GM12878 (cell line): ENCODE data around the gene ISM1. TPM values are rescaled to one million over a fixed set of nuclear protein-coding genes. Genes with fewer than 3 reads are reported as not detected.

Experiments
- ATAC-seq: fragments of 200-7000 bp; cut with Tn5 transposase; 3 replicates; pipeline ENCODE4 v1.9.1; 2020; ENCODE audit warnings: mild to moderate bottlenecking, moderate library complexity
- BruUV-seq: library from RNA; stranded (reverse); fragments of 400-500 nt; replicated peaks from 2 replicates; lab custom pipeline; 2021; lab: Mats Ljungman, UMichigan
- CTCF ChIA-PET: fragments of 300-600 bp; sonication (Branson Sonifier 250); formaldehyde crosslinking; extraction: SDS; loops from one replicate; lab custom pipeline; 2021; ENCODE audit warnings: inconsistent platforms; lab: Yijun Ruan, JAX
- POLR2A ChIA-PET: fragments of 350-600 bp; formaldehyde crosslinking; extraction: SDS; loops from one replicate; lab custom pipeline; 2021; ENCODE audit warnings: inconsistent platforms; lab: Charles Lee
- RAD21 ChIA-PET: fragments of 300-600 bp; sonication (Branson Sonifier 250); formaldehyde crosslinking; loops from one replicate; lab custom pipeline; 2023; ENCODE audit warnings: antibody characterized with exemption; ENCODE audit not compliant: unreplicated experiment; lab: Charles Lee
- SMC1A ChIA-PET: fragments of 300-600 bp; sonication (Branson Sonifier 250); formaldehyde crosslinking; loops from one replicate; lab custom pipeline; 2023; ENCODE audit not compliant: unreplicated experiment, uncharacterized antibody; lab: Charles Lee
- DNase-seq: peaks from one replicate; pipeline ENCODE4 v3.0.0-alpha.2; 2011; ENCODE audit warnings: low read depth, low spot score
- FAIRE-seq: peaks from 3 replicates; lab custom pipeline; 2011; peaks lifted over from hg19 to GRCh38; lab: Jason Lieb, UNC
- H2AFZ ChIP-seq: 2 replicates; pipeline ENCODE4 v1.6.0; 2011; ENCODE audit warnings: low read depth, low read length, control low read depth; ENCODE audit not compliant: control insufficient read depth
- H3K27ac ChIP-seq: 2 replicates; pipeline ENCODE4 v1.5.1; 2011; ENCODE audit warnings: control low read depth; ENCODE audit not compliant: control insufficient read depth, insufficient read depth
- H3K27me3 ChIP-seq, 2 experiments: replicated peaks in 1 of 2; 2 replicates each; pipeline versions ENCODE4 v1.6.0 to v1.6.1; 2011; ENCODE audit warnings: low read length in 1 of 2; ENCODE audit not compliant: control insufficient read depth in 2 of 2, insufficient read depth in 2 of 2
- H3K36me3 ChIP-seq, 2 experiments: 2 replicates each; pipeline ENCODE4 v1.5.1; 2011; ENCODE audit warnings: low read length in 1 of 2; ENCODE audit not compliant: control insufficient read depth in 2 of 2, insufficient read depth in 2 of 2
- H3K4me1 ChIP-seq: 2 replicates; pipeline ENCODE4 v1.6.1; 2011; ENCODE audit warnings: mild to moderate bottlenecking, low read length, moderate library complexity, mixed read lengths; ENCODE audit not compliant: control insufficient read depth, insufficient read depth
- H3K4me2 ChIP-seq: 2 replicates; pipeline ENCODE4 v1.6.0; 2011; ENCODE audit warnings: control low read depth; ENCODE audit not compliant: control insufficient read depth, insufficient read depth
- H3K4me3 ChIP-seq: fragments of 200-600 bp; sonication (generic); 2 replicates; pipeline ENCODE4 v1.5.1; 2016
- H3K79me2 ChIP-seq: 2 replicates; pipeline ENCODE4 v1.6.0; 2011; ENCODE audit warnings: low read length; ENCODE audit not compliant: control insufficient read depth, insufficient read depth
- H3K9ac ChIP-seq: 2 replicates; pipeline ENCODE4 v1.8.0; 2011; ENCODE audit warnings: low read length, control low read depth, mixed read lengths; ENCODE audit not compliant: control insufficient read depth, insufficient read depth
- H3K9me3 ChIP-seq: replicated peaks from 3 replicates; pipeline ENCODE4 v1.5.1; 2011; ENCODE audit warnings: mild to moderate bottlenecking, low read length; ENCODE audit not compliant: control insufficient read depth, insufficient read depth
- H4K20me1 ChIP-seq: 2 replicates; pipeline ENCODE4 v1.6.0; 2011; ENCODE audit not compliant: control insufficient read depth, insufficient read depth
- CBX3 ChIP-seq: fragments of 200-600 bp; sonication (generic); IDR thresholded peaks from 2 replicates; pipeline ENCODE4 v1.6.1; 2016; ENCODE audit warnings: low read depth, borderline replicate concordance
- CEBPB ChIP-seq, 2 experiments: fragments of 150-350 bp in 1 of 2; IDR thresholded peaks; 2 replicates each; pipeline ENCODE4 v1.6.1; 2012 to 2014; ENCODE audit warnings: low read depth in 2 of 2, low read length in 2 of 2, borderline replicate concordance in 1 of 2, inconsistent platforms in 1 of 2
- EGR1 ChIP-seq, 2 experiments: IDR thresholded peaks; 1 replicate in 1 of 2; 2 replicates in 1 of 2; pipeline ENCODE4 v1.6.1; 2011 to 2012; ENCODE audit warnings: low read depth in 2 of 2, low read length in 2 of 2, borderline replicate concordance in 1 of 2, mild to moderate bottlenecking in 1 of 2, moderate library complexity in 1 of 2
- ESRRA ChIP-seq: IDR thresholded peaks from 2 replicates; pipeline ENCODE4 v1.6.1; 2012; ENCODE audit warnings: mild to moderate bottlenecking, low read length, improper control_type of control experiment
- ETV6 ChIP-seq, 2 experiments: fragments of 450-650 bp in 1 of 2; IDR thresholded peaks in 1 of 2; conservative IDR thresholded peaks in 1 of 2; 2 replicates each; pipeline ENCODE4 v1.6.1; 2014; ENCODE audit warnings: antibody characterized with exemption in 1 of 2, borderline replicate concordance in 1 of 2, low read depth in 1 of 2, mild to moderate bottlenecking in 1 of 2, moderate library complexity in 1 of 2
- GATAD2B ChIP-seq: fragments of 450-650 bp; conservative IDR thresholded peaks from 2 replicates; pipeline ENCODE4 v1.6.1; 2017; ENCODE audit warnings: low read depth, mild to moderate bottlenecking, moderate library complexity
- IKZF1 ChIP-seq: fragments of 450-650 bp; conservative IDR thresholded peaks from 2 replicates; pipeline ENCODE4 v1.6.1; 2017; ENCODE audit warnings: antibody characterized with exemption, mild to moderate bottlenecking
- MYB ChIP-seq: fragments of 150-350 bp; IDR thresholded peaks from 2 replicates; pipeline ENCODE4 v1.6.1; 2014; ENCODE audit warnings: mild to moderate bottlenecking, low read depth, low read length, borderline replicate concordance
- POU2F2 ChIP-seq: IDR thresholded peaks from 3 replicates; pipeline ENCODE4 v1.6.1; 2011; ENCODE audit warnings: low read depth, mild to moderate bottlenecking, low read length, borderline replicate concordance
- RELA ChIP-seq: fragments of 450-650 bp; IDR thresholded peaks from 2 replicates; pipeline ENCODE4 v1.8.0; 2014; ENCODE audit warnings: borderline replicate concordance; ENCODE audit not compliant: partially characterized antibody
- SIN3A ChIP-seq: IDR thresholded peaks from 2 replicates; pipeline ENCODE4 v1.6.1; 2012; ENCODE audit warnings: low read depth, low read length, improper control_type of control experiment
- SMAD5 ChIP-seq: IDR thresholded peaks from 2 replicates; pipeline ENCODE4 v1.6.1; 2016; ENCODE audit warnings: antibody characterized with exemption, low read depth
- WGBS: methylation state at CpG from one replicate; pipeline ENCODE4 v1.1.6; 2016; ENCODE audit warnings: low lambda C conversion rate; ENCODE audit not compliant: insufficient replicate concordance, insufficient coverage; ENCODE audit errors: missing lambda C conversion rate; 5-methylcytosine and 5-hydroxymethylcytosine counted together
- in situ Hi-C: fragments of 300-500 bp; cut with MboI; formaldehyde crosslinking; loops from 9 replicates; pipeline ENCODE4 v1.14.3; 2018; ENCODE audit warnings: mixed read lengths
- intact Hi-C: fragments of 100-400 bp; cut with micrococcal nuclease; formaldehyde crosslinking; loops from one replicate; pipeline ENCODE4 v1.14.2; 2022; ENCODE audit not compliant: unreplicated experiment
- polyA plus RNA-seq, 11 experiments: library from polyadenylated mRNA; depleted of rRNA in 4 of 11; unstranded in 6 of 11; stranded (reverse) in 5 of 11; fragments of >200 nt; fragmentation: Nextera tagmentation in 4 of 11; fragmentation: Illumina TruSeq in 1 of 11; extraction: Ambion mirVana in 4 of 11; extraction: Trizol in 1 of 11; gene quantifications; 1 replicate in 1 of 11; 2 replicates in 10 of 11; pipeline versions ENCODE4 v1.2.1 to v1.2.3, GENCODE V29; 2011 to 2016; ENCODE audit warnings: inconsistent platforms in 2 of 11, missing spikeins in 2 of 11, low read depth in 1 of 11
- total RNA-seq, 4 experiments: library from RNA; depleted of rRNA in 3 of 4; stranded (reverse); fragments of >200 nt in 3 of 4; fragmentation: Illumina TruSeq in 1 of 4; extraction: Trizol in 1 of 4; gene quantifications; 2 replicates each; pipeline versions ENCODE4 v1.2.1 to v1.2.3, GENCODE V29; 2013 to 2021
- TF ChIP-seq, protein P1 (sequence below): fragments of 450-650 bp; formaldehyde crosslinking; IDR thresholded peaks from 2 replicates; pipeline ENCODE4 v1.5.0; 2022; ENCODE audit warnings: mild to moderate bottlenecking, missing genetic modification characterization
- TF ChIP-seq, protein P2 (sequence below): fragments of 150-350 bp; IDR thresholded peaks from 2 replicates; pipeline ENCODE4 v1.6.1; 2014; ENCODE audit warnings: mild to moderate bottlenecking, low read depth, low read length
- TF ChIP-seq, protein P3 (sequence below): fragments of 450-650 bp; IDR thresholded peaks from 2 replicates; pipeline ENCODE4 v1.6.1; 2018; ENCODE audit warnings: borderline replicate concordance, mild to moderate bottlenecking; ENCODE audit not compliant: partially characterized antibody

ISM1 gene
- total and polyA plus RNA-seq, 10 of the 15 experiments (the other 5 are each of a cell fraction or from before 2014, with no cell fraction given), result 0.01 to 0.03 TPM; not detected in 8

DNA sequence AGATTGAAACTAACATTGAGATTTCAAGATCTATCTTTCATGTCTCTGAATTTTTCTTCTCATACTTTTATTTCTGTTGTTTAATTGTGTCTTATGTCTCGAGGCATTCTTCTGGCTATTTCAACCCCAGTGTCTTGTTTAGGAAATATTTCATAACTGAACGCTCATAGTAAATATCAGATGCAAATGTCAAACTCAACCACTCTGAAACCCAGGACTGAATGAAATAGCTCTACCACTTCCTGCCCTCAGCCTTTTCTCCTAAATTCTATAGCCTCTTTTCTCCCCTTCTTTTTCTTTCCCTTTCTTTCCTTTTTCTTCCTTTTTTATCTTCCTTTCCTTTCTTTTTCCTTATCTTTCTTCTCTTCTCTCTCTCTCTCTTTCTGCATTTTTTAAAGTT is 7.7 kb downstream of the ISM1 start:
- Histone ChIP-seq H3K27ac (no peak overlapping the region), H4K20me1 (no peaks in the 10 kb centered on the region), H3K4me3 (no peak overlapping the region), H2AFZ (no peak overlapping the region), H3K79me2 (no peaks in the 10 kb centered on the region), H3K36me3 (no peaks in the 10 kb centered on the region), H3K4me2 (no peak overlapping the region), H3K9ac (no peak overlapping the region), H3K9me3 (no peaks in the 10 kb centered on the region; the same call in 2 of the 3 replicates), H3K4me1 (no peaks in the 10 kb centered on the region), H3K27me3 (no peaks in the 10 kb centered on the region)
- DNase-seq (no peak), ATAC-seq (no peak), FAIRE-seq (no peak)
- RAD21 ChIA-PET, result no interaction called here
- CTCF ChIA-PET, result no interaction called here
- POLR2A ChIA-PET, result no interaction called here
- in situ Hi-C loops (no loop called here), intact Hi-C loops (no loop called here)
- WGBS, result 23% methylated on average over 2 of the region's 2 CpGs
- SMC1A ChIA-PET, result no interaction called here
- BruUV-seq, result no TSS peak
- TF ChIP-seq, protein P1, sequence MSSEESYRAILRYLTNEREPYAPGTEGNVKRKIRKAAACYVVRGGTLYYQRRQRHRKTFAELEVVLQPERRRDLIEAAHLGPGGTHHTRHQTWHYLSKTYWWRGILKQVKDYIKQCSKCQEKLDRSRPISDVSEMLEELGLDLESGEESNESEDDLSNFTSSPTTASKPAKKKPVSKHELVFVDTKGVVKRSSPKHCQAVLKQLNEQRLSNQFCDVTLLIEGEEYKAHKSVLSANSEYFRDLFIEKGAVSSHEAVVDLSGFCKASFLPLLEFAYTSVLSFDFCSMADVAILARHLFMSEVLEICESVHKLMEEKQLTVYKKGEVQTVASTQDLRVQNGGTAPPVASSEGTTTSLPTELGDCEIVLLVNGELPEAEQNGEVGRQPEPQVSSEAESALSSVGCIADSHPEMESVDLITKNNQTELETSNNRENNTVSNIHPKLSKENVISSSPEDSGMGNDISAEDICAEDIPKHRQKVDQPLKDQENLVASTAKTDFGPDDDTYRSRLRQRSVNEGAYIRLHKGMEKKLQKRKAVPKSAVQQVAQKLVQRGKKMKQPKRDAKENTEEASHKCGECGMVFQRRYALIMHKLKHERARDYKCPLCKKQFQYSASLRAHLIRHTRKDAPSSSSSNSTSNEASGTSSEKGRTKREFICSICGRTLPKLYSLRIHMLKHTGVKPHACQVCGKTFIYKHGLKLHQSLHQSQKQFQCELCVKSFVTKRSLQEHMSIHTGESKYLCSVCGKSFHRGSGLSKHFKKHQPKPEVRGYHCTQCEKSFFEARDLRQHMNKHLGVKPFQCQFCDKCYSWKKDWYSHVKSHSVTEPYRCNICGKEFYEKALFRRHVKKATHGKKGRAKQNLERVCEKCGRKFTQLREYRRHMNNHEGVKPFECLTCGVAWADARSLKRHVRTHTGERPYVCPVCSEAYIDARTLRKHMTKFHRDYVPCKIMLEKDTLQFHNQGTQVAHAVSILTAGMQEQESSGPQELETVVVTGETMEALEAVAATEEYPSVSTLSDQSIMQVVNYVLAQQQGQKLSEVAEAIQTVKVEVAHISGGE (CRISPR knock-in tag), result no peak
- TF ChIP-seq ESRRA, result no peak
- TF ChIP-seq CBX3, result no peak
- no peak for TF ChIP-seq IKZF1
- TF ChIP-seq MYB, result no peak
- TF ChIP-seq, protein P2, sequence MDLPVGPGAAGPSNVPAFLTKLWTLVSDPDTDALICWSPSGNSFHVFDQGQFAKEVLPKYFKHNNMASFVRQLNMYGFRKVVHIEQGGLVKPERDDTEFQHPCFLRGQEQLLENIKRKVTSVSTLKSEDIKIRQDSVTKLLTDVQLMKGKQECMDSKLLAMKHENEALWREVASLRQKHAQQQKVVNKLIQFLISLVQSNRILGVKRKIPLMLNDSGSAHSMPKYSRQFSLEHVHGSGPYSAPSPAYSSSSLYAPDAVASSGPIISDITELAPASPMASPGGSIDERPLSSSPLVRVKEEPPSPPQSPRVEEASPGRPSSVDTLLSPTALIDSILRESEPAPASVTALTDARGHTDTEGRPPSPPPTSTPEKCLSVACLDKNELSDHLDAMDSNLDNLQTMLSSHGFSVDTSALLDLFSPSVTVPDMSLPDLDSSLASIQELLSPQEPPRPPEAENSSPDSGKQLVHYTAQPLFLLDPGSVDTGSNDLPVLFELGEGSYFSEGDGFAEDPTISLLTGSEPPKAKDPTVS, result no peak
- no peak for TF ChIP-seq SMAD5
- no peak for TF ChIP-seq POU2F2
- TF ChIP-seq, protein P3, sequence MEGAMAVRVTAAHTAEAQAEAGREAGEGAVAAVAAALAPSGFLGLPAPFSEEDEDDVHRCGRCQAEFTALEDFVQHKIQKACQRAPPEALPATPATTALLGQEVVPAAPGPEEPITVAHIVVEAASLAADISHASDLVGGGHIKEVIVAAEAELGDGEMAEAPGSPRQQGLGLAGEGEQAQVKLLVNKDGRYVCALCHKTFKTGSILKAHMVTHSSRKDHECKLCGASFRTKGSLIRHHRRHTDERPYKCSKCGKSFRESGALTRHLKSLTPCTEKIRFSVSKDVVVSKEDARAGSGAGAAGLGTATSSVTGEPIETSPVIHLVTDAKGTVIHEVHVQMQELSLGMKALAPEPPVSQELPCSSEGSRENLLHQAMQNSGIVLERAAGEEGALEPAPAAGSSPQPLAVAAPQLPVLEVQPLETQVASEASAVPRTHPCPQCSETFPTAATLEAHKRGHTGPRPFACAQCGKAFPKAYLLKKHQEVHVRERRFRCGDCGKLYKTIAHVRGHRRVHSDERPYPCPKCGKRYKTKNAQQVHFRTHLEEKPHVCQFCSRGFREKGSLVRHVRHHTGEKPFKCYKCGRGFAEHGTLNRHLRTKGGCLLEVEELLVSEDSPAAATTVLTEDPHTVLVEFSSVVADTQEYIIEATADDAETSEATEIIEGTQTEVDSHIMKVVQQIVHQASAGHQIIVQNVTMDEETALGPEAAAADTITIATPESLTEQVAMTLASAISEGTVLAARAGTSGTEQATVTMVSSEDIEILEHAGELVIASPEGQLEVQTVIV, result no peak
- no peak for TF ChIP-seq RELA
- TF ChIP-seq EGR1 (IDR thresholded peaks at IDR 0.05; ENCODE audit: borderline replicate concordance in 1 of 2, low read depth in 2 of 2, low read length in 2 of 2), result no peak
- TF ChIP-seq CEBPB (IDR thresholded peaks at IDR 0.05; ENCODE audit: borderline replicate concordance in 1 of 2, low read depth in 2 of 2, low read length in 2 of 2), result no peak
- no peak for TF ChIP-seq SIN3A
- no peak for TF ChIP-seq ETV6 (conservative IDR thresholded peaks at IDR 0.05 in 1 of 2, IDR thresholded peaks at IDR 0.05 in 1 of 2; ENCODE audit: borderline replicate concordance in 1 of 2, low read depth in 1 of 2)
- TF ChIP-seq GATAD2B, result no peak
